ENCODE results near the gene CARD14.

The CARD14 gene

DNA sequence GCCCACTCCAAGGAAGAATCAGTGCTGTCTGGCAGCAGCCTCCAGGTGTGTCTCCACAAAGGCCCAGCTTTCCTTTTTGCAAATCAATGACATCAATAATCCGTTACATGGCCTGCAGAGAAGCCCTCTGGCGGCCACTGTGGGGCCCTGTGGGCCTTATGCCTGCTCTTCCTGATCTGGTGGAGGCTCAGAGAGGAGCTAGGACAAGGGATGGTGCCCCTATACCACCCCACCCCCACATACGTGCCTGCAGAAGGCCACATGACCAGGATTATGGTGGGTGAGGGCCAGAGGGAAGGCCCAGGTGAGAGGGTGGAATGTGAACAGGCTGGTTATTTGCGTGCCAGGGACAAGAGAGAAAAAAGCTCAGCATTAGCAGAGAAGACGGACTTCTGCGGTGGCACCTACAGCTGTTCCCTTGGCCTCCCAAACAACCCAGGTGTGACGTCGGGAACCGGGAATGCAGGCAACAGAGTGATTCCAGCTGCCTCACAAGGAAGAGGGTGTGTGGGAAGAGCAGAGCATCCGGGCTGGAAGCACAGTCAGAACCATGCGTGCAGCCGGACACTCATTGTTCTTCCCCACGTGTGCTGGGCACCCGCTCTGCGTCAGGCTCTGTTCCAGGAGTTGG is 45.4 kb upstream of the CARD14 start:
- H3K36me3 ChIP-seq (ENCODE audit: control insufficient read depth, insufficient read depth, low read length) = no peaks in the 10 kb centered on the region
- no peak overlapping the region for H3K4me2 ChIP-seq (ENCODE audit: low read length)
- H3K4me1 ChIP-seq = peaks cover 15% of the 10 kb centered on the region
- H3K9me3 ChIP-seq (ENCODE audit: control insufficient read depth, low read length) = no peaks in the 10 kb centered on the region
- H2AFZ ChIP-seq = peak overlapping the region; percentile 76
- peak; percentile 69 for TF ChIP-seq CTCF (IDR thresholded peaks at IDR 0.05)
- H3K27ac ChIP-seq = peak overlapping the region; percentile 67
- H3K4me3 ChIP-seq (ENCODE audit: low read depth, low read length) = no peak overlapping the region
- no peak overlapping the region for H3K9ac ChIP-seq
- H3K79me2 ChIP-seq = no peaks in the 10 kb centered on the region
- no peaks in the 10 kb centered on the region for H3K27me3 ChIP-seq (ENCODE audit: control insufficient read depth, insufficient read depth, low read length)

DNA sequence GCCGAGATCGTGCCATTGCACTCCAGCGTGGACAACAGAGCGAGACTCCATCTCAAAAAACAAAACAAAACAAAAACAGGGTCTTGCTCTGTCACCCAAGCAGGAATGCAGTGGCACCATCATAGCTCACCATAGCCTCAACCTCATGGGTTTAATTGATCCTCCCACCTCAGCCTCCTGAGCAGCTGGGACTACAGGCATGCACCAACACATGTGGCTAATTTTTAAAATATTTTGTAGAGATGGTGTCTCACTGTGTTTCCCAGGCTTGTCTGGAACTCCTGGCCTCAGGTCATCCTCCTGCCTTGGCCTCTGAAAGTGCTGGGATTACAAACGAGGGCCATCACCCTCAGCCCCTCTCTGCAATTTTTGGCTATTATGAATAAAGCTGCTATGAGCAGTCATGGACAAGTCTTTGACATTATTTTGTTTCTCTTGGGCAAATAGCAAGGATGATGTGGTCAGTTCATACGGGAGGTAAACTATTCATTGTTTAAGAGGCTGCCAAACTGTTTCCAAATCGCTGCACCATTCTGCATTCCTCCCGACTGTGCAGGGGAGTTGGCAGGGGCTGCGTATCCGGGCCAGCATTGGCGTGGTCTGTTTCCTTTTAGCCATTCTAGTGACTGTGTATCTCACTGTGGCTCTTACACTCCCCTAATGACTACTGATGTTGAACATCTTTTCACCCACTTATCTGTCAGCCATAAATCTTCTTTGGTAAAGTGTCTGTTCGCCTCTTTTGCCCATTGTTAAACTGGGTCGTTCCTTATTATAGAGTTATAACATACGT is 44.0 kb upstream of the CARD14 start:
- TF ChIP-seq CTCF (IDR thresholded peaks at IDR 0.05) = no peak
- no peak overlapping the region for H3K4me2 ChIP-seq (ENCODE audit: low read length)
- peak overlapping the region; percentile 28 for H2AFZ ChIP-seq
- H3K9me3 ChIP-seq (ENCODE audit: control insufficient read depth, low read length) = no peaks in the 10 kb centered on the region
- H3K4me1 ChIP-seq = peaks cover 26% of the 10 kb centered on the region
- H3K36me3 ChIP-seq (ENCODE audit: control insufficient read depth, insufficient read depth, low read length) = no peaks in the 10 kb centered on the region
- no peak overlapping the region for H3K9ac ChIP-seq
- no peaks in the 10 kb centered on the region for H3K27me3 ChIP-seq (ENCODE audit: control insufficient read depth, insufficient read depth, low read length)
- no peak overlapping the region for H3K27ac ChIP-seq
- no peak overlapping the region for H3K4me3 ChIP-seq (ENCODE audit: low read depth, low read length)
- H3K79me2 ChIP-seq = no peaks in the 10 kb centered on the region

DNA sequence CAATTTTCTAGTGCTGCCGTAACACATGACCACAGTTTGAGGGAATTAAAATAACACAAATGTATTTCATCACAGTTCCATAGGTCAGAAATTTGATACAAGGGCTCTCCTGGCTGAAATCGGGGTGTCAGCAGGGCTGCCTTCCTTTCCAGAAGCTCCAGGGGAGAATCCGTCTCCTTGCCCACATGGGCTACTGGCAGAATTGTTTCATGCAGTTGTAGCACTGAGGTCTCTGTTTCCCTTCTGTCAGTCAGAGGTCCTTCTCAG is 43.4 kb upstream of the CARD14 start:
- no peak overlapping the region for H3K27ac ChIP-seq
- H3K36me3 ChIP-seq (ENCODE audit: control insufficient read depth, insufficient read depth, low read length) = no peaks in the 10 kb centered on the region
- peaks cover 30% of the 10 kb centered on the region for H3K4me1 ChIP-seq
- H3K4me2 ChIP-seq (ENCODE audit: low read length) = no peak overlapping the region
- no peak for TF ChIP-seq CTCF (IDR thresholded peaks at IDR 0.05)
- no peaks in the 10 kb centered on the region for H3K79me2 ChIP-seq
- no peak overlapping the region for H3K9ac ChIP-seq
- no peaks in the 10 kb centered on the region for H3K27me3 ChIP-seq (ENCODE audit: control insufficient read depth, insufficient read depth, low read length)
- no peaks in the 10 kb centered on the region for H3K9me3 ChIP-seq (ENCODE audit: control insufficient read depth, low read length)
- H3K4me3 ChIP-seq (ENCODE audit: low read depth, low read length) = no peak overlapping the region
- no peak overlapping the region for H2AFZ ChIP-seq

- H3K79me2 ChIP-seq = no peaks in the 10 kb centered on the region
- no peaks in the 10 kb centered on the region for H3K27me3 ChIP-seq (ENCODE audit: control insufficient read depth, insufficient read depth, low read length)
- peaks cover 29% of the 10 kb centered on the region for H3K4me1 ChIP-seq
- no peak overlapping the region for H3K9ac ChIP-seq
- no peak overlapping the region for H2AFZ ChIP-seq
- peak overlapping the region; percentile 8 for H3K27ac ChIP-seq
- TF ChIP-seq CTCF (IDR thresholded peaks at IDR 0.05) = no peak
- H3K4me2 ChIP-seq (ENCODE audit: low read length) = peak overlapping the region; percentile 16
- no peaks in the 10 kb centered on the region for H3K9me3 ChIP-seq (ENCODE audit: control insufficient read depth, low read length)
- H3K4me3 ChIP-seq (ENCODE audit: low read depth, low read length) = peak overlapping the region; percentile 2
- H3K36me3 ChIP-seq (ENCODE audit: control insufficient read depth, insufficient read depth, low read length) = no peaks in the 10 kb centered on the region
Observed at GRCh38 chr17:80129006-80129565, 40.7 kb upstream of the CARD14 start.
